HUES6 (cell line): ENCODE measurements around the gene SMCR8.

Experiments used
- H3K27ac ChIP-seq: 2 replicates; pipeline ENCODE4 v1.7.0; 2013; ENCODE audit warnings: low read depth, mild to moderate bottlenecking, low read length, inconsistent platforms
- H3K27me3 ChIP-seq: 2 replicates; pipeline ENCODE4 v1.6.1; 2013; ENCODE audit warnings: low read length; ENCODE audit not compliant: control insufficient read depth, insufficient read depth
- H3K36me3 ChIP-seq: 2 replicates; pipeline ENCODE4 v1.6.1; 2013; ENCODE audit warnings: low read length; ENCODE audit not compliant: control insufficient read depth, insufficient read depth
- H3K4me1 ChIP-seq: 2 replicates; pipeline ENCODE4 v1.6.1; 2013; ENCODE audit warnings: low read length; ENCODE audit not compliant: control insufficient read depth, insufficient read depth
- H3K4me3 ChIP-seq: 2 replicates; pipeline ENCODE4 v1.5.1; 2013; ENCODE audit warnings: low read depth, low read length
- H3K9ac ChIP-seq: one replicate; pipeline ENCODE4 v1.6.1; 2013; ENCODE audit warnings: mild to moderate bottlenecking, low read length
- H3K9me3 ChIP-seq: 2 replicates; pipeline ENCODE4 v1.6.1; 2013; ENCODE audit warnings: low read depth, low read length; ENCODE audit not compliant: control insufficient read depth, insufficient read depth

Gene SMCR8

GRCh38 chr17:18314731-18315561 is at the start of gene SMCR8, which contains the start of gene TOP3A:
TSS of gene SMCR8 (plus strand) at chr17:18315293. CDS start at chr17:18315790, 497 bp downstream.
TSS of gene TOP3A (minus strand) at chr17:18314994. CDS start at chr17:18314778, 216 bp downstream.
- Histone ChIP-seq H3K4me3 (peak within 1 kb of the TSS; percentile 90), H3K36me3 (peaks cover 50% of the 10 kb centered on the region), H3K27me3 (no peaks in the 10 kb centered on the region), H3K9me3 (no peaks in the 10 kb centered on the region), H3K4me1 (peaks cover 19% of the 10 kb centered on the region), H3K9ac (peak within 1 kb of the TSS; percentile 92), H3K27ac (peak within 1 kb of the TSS; percentile 87)

DNA sequence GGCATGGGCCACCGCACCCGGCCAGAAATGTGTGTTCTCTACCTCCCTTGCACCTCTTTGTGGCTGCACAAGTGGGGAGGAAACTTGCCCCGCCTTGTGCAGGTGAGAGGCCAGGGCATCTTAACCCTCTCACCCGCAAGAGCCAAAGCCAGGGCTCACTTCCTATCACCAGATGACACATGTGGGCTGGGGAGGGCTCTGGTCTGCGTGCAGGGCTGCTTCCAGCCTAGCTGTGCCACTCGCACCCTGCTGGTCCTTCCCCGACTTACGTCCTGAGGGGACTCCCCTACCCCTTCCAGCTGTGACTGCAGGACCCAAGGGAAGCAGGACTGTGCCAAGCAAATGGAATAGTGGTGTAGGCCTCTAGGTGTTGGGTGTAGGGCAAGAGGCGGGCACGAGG is 47.7 kb upstream of the SMCR8 start:
- H3K27me3 ChIP-seq, result no peaks in the 10 kb centered on the region
- no peak overlapping the region for H3K4me3 ChIP-seq
- no peaks in the 10 kb centered on the region for H3K9me3 ChIP-seq
- H3K36me3 ChIP-seq, result peaks cover 30% of the 10 kb centered on the region
- peaks cover 14% of the 10 kb centered on the region for H3K4me1 ChIP-seq
- H3K9ac ChIP-seq, result peak overlapping the region; percentile 3
- H3K27ac ChIP-seq, result no peak overlapping the region

GRCh38 chr17:18267927-18268711 is 47.0 kb upstream of the SMCR8 start:
- Histone ChIP-seq H3K4me1 (peaks cover 14% of the 10 kb centered on the region), H3K9me3 (no peaks in the 10 kb centered on the region), H3K27ac (0 out of 2 replicates have a peak overlapping the region, but pooled peaks have one; percentile 16), H3K27me3 (no peaks in the 10 kb centered on the region), H3K9ac (no peak overlapping the region), H3K4me3 (no peak overlapping the region), H3K36me3 (peaks cover 33% of the 10 kb centered on the region)

GRCh38 chr17:18270046-18270931 is 44.8 kb upstream of the SMCR8 start:
- H3K4me1 ChIP-seq, result peaks cover 14% of the 10 kb centered on the region

DNA sequence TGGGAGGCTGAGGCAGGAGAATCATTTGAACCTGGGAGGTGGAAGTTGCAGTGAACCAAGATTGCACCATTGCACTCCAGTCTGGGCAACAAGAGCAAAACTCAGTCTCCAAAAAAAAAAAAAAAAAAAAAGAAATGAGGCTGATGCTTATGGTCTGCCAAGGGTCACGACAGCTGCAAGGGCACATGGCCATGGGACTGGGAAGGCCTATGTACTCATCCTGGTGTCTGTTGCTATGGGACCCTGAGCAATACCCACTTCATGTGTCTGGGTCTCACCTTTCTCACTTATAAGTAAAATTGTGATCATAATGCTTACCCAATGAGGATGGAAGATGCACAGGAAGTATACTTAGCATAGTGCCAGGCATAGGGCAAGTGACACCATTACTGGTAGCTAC is 38.0 kb upstream of the SMCR8 start:
- Histone ChIP-seq H3K9ac (no peak overlapping the region), H3K27me3 (no peaks in the 10 kb centered on the region), H3K9me3 (no peaks in the 10 kb centered on the region), H3K4me3 (no peak overlapping the region), H3K27ac (no peak overlapping the region), H3K36me3 (peaks cover 87% of the 10 kb centered on the region), H3K4me1 (no peaks in the 10 kb centered on the region)

More at GRCh38 chr17:18270046-18270931, 44.8 kb upstream of the SMCR8 start:
- Histone ChIP-seq H3K9me3 (no peaks in the 10 kb centered on the region), H3K27me3 (no peaks in the 10 kb centered on the region), H3K4me3 (no peak overlapping the region), H3K9ac (no peak overlapping the region), H3K36me3 (peaks cover 31% of the 10 kb centered on the region), H3K27ac (no peak overlapping the region)

DNA sequence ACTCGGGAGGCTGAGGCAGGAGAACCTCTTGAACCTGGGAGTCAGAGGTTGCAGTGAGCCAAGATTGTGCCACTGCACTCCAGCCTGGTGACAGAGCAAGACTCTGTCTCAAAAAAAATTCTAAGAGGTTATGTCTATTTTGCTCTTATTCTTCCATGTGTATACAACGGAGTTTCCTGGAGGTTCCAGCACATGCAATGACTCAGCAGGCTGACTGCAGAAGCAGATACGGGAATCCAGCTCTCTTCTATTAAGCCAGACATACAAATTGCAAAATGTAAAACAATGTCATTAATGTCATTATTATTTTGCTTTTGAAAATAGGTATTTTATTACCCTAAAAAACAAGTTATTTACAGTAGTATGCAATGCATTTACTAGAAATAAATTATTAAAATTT is 36.2 kb upstream of the SMCR8 start:
- peaks cover 90% of the 10 kb centered on the region for H3K36me3 ChIP-seq
- no peak overlapping the region for H3K9ac ChIP-seq

DNA sequence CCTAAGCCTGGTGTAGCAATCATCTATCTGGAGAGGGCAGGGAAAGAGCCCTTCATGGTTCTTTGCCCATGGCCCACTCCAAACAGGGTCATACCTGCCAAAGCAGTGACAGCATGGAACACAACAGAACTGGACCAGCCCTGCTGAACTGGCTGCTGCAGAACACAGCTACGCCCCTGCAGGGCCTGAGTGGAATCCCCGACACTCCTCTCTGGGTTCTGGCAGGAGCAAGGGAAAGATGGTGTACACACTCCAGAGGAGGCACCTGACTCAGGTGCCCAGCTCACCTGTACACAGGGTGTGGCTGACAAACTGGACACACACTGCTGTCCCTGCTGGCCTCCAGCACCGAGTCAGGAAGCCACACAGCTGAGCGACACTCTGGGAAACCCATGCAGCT is 34.8 kb upstream of the SMCR8 start:
- Histone ChIP-seq H3K9ac (no peak overlapping the region), H3K4me1 (no peaks in the 10 kb centered on the region), H3K9me3 (no peaks in the 10 kb centered on the region), H3K27me3 (no peaks in the 10 kb centered on the region), H3K4me3 (no peak overlapping the region), H3K36me3 (peaks cover 91% of the 10 kb centered on the region), H3K27ac (no peak overlapping the region)

More for the DNA sequence above, 36.2 kb upstream of the SMCR8 start:
- Histone ChIP-seq H3K9me3 (no peaks in the 10 kb centered on the region), H3K4me3 (no peak overlapping the region), H3K27ac (no peak overlapping the region), H3K4me1 (no peaks in the 10 kb centered on the region), H3K27me3 (no peaks in the 10 kb centered on the region)

- Histone ChIP-seq H3K27ac (no peak overlapping the region), H3K4me3 (no peak overlapping the region), H3K9me3 (no peaks in the 10 kb centered on the region), H3K9ac (no peak overlapping the region), H3K4me1 (no peaks in the 10 kb centered on the region), H3K27me3 (no peaks in the 10 kb centered on the region), H3K36me3 (peaks cover 95% of the 10 kb centered on the region)
Observed at GRCh38 chr17:18280766-18281371, 34.2 kb upstream of the SMCR8 start.

DNA sequence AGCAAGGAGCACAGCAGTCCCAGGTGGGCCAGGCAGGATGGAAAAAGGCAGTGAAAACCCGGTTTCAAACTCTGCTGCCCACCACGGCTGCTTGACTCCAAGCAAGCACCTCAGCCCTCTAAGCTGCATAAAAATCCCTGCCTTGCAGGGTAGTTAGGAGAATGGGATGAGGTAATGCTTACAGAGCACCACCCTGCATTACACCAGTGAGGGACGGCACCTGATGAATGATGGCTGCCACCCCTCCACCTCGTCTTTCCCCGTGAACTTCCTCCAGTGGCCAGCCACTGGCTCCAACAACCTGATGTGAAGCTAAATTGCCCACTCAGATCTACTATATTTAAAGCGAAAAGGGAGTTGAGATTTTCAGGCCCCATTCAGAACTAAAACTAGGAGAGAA is 33.3 kb upstream of the SMCR8 start:
- H3K4me1 ChIP-seq, result no peaks in the 10 kb centered on the region
- H3K9ac ChIP-seq, result no peak overlapping the region
- no peak overlapping the region for H3K27ac ChIP-seq
- H3K9me3 ChIP-seq, result no peaks in the 10 kb centered on the region
- no peak overlapping the region for H3K4me3 ChIP-seq
- peaks cover 92% of the 10 kb centered on the region for H3K36me3 ChIP-seq
- H3K27me3 ChIP-seq, result no peaks in the 10 kb centered on the region

DNA sequence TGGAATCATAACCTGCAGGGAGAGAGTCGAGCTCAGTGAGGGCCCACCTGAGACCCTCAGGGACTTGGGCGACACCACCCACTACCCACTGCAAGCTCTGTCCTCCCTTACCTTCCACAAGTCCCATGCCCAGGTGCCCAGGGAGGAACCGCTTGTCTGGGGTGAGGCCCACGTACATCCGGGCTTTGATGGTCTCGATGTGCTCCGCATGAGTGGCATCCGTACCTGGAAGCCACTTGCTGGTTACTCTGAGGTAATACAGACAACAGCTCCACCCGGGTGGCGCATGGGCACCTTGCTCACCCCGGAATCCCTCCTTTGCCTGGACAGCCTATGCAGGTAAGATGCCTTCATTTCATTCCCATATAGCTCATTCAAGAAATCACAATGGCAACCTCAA is 29.8 kb upstream of the SMCR8 start:
- no peak overlapping the region for H3K9ac ChIP-seq
- no peaks in the 10 kb centered on the region for H3K27me3 ChIP-seq
- H3K9me3 ChIP-seq, result no peaks in the 10 kb centered on the region
- no peaks in the 10 kb centered on the region for H3K4me1 ChIP-seq
- no peak overlapping the region for H3K27ac ChIP-seq
- H3K4me3 ChIP-seq, result no peak overlapping the region
- H3K36me3 ChIP-seq, result peaks cover 88% of the 10 kb centered on the region
